GM20000 (cell line): ENCODE results near the gene CFAP74.

Experiments
- DNase-seq: peaks from one replicate; pipeline ENCODE4 v3.0.0; 2012; ENCODE audit warnings: low spot score
- CTCF ChIP-seq: IDR thresholded peaks from 2 replicates; pipeline ENCODE4 v1.5.1; 2012; ENCODE audit warnings: mild to moderate bottlenecking, control low read depth; ENCODE audit errors: extremely low read depth, missing control alignments

CFAP74 gene

GRCh38 chr1:1948783-1949182, 54.8 kb downstream of the CFAP74 start:
- DNase-seq, result no peak
- no peak for TF ChIP-seq CTCF

DNA sequence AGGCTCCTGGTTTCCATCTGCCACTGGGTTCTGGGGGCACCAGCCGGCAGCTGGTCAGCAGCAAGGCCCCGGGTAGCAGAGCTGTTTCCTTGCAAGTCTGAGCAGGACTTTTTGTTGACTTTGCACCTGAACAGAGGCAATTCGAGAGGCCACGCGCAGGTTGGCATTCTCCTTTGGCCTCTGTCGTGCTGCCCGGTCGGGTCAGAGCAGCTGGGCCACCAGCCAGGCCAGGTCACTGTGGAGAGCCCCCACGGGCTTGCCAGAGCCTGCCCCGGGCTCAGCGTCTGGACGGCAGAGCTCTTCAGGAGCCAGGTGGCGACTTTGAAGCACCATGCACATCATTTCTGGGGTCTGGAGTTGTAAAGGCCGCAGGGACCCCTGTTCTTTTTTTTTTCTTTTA, 56.1 kb downstream of the CFAP74 start:
- no peak for DNase-seq
- no peak for TF ChIP-seq CTCF

DNA sequence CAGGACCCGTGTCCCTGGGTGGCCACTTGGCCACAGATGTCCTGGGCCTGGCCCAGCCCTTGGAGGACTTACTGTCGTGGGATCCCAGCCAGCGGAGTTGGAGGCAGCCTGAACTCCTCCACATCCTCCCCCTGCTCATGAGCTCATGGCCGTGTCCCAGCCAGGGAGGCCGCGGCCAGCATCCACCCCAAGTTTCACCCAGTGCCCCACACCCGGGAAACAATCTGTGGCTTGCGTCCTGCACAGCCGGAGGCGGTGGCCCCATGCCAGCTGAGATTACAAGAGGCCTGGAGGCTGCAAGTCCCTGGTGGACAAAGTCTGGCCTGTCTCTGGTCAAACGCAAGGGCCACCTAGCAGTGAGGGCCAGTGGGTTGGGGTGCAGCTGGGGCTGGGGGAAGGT, 57.0 kb downstream of the CFAP74 start:
- no peak for TF ChIP-seq CTCF
- DNase-seq, result no peak

DNA sequence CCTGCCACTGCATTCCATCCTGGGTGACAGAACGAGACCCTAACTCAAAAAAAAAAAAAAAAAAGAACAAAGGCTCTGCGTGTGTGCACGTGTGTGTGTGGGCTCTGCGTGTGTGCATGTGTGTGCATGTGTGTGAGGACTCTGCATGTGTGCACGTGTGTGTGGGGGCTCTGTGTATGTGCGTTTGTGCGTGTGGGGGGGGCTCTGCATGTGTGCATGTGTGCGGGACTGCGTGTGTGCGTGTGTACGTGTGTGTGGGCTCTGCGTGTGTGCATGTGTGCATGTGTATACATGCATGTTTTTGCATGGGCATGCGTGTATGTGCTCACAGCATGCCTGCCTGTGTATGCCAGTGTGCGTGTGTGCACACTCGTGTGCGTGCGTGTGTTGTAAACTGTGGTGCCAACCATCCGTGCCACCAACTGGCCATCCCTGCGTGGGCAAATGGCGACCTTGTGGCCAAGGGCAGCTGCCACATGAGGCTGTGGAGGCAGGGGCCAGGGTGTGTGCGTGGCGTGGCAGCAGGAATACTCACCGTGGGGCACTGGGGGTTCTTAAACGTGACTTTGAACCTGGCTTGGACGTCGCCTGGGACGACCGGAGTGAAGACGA, 57.7 kb downstream of the CFAP74 start:
- TF ChIP-seq CTCF, result no peak
- no peak for DNase-seq

- peak; percentile 88 for TF ChIP-seq CTCF
- peak; percentile 78 for DNase-seq
These were observed 59.6 kb downstream of the CFAP74 start for GRCh38 chr1:1943834-1944570.

GRCh38 chr1:1942753-1943656, 60.6 kb downstream of the CFAP74 start:
- TF ChIP-seq CTCF, result no peak
- DNase-seq, result no peak
